ENCODE results near the gene RNF222. TPM values are rescaled to one million over a fixed set of nuclear protein-coding genes. Genes with fewer than 3 reads are reported as not detected.

RNF222 gene
- total and polyA plus RNA-seq, 2 of the 4 experiments (the other 2 are of a cell fraction), result not detected

DNA sequence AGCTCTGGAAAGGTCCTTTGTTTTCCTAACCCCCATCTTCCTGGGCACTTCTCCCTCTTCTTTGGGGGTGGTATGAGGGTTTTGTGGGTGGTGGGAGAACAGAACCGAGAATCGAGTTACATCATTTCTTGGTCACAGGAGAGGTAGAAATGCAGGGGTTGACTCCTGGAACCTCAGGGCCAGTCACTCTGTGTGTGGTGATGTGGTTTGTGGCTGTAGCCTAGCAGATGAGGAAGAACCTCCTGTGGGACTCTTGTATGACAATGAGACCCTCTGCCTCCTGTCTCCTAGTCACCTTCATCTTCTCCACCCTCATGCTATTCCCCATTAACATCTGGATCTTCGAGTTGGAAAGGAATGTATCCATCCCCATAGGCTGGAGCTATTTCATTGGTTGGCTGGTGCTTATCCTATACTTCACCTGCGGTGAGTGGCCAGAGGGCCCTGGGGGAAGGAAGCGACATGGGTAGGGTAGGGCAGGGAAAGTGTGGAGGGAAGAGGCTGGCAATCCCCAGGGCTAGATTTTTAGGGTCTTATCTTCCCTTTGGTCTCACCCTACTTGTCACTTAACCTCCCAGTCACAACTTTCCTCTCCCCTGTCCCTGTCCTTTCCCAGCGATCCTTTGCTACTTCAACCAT lies 52.5 kb downstream of the RNF222 start:
- Histone ChIP-seq H3K36me3 (ENCODE audit: control insufficient read depth, insufficient read depth, low read length) (no peaks in the 10 kb centered on the region), H3K18ac (ENCODE audit: low read depth, low read length) (no peak overlapping the region), H3K4me1 (ENCODE audit: control insufficient read depth, insufficient read depth, low read length) (no peaks in the 10 kb centered on the region), H3K56ac (ENCODE audit: extremely low read depth, insufficient read depth, low read length) (no peak overlapping the region), H2BK15ac (ENCODE audit: low read depth, low read length) (no peak overlapping the region), H4K20me1 (ENCODE audit: insufficient read depth, low read length) (no peaks in the 10 kb centered on the region), H2BK5ac (ENCODE audit: low read depth, low read length, poor library complexity, severe bottlenecking) (no peak overlapping the region), H3K14ac (replicated peaks; ENCODE audit: low read depth, low read length) (no peak overlapping the region), H3K27ac (ENCODE audit: insufficient read depth, low read length) (no peak overlapping the region), H3K9me3 (ENCODE audit: control insufficient read depth, insufficient read depth, low read length) (no peaks in the 10 kb centered on the region; the same call in 1 of the 2 replicates), H2AK5ac (ENCODE audit: low read depth, low read length) (no peak overlapping the region), H3K27me3 (ENCODE audit: control insufficient read depth, insufficient read depth, low read length) (peaks cover 22% of the 10 kb centered on the region), H3K4me3 (ENCODE audit: insufficient read depth, low read depth, low read length) (no peak overlapping the region), H4K5ac (ENCODE audit: low read depth, low read length) (no peak overlapping the region), H2BK20ac (ENCODE audit: low read depth, low read length) (no peak overlapping the region), H2AK9ac (replicated peaks; ENCODE audit: low read depth, low read length, poor library complexity) (no peak overlapping the region), H4K8ac (ENCODE audit: low read depth in 2 of 2, low read length in 2 of 2) (no peak overlapping the region), H3K4ac (ENCODE audit: low read depth, low read length) (no peak overlapping the region), H4K91ac (ENCODE audit: insufficient read depth, low read depth, low read length) (no peak overlapping the region), H3K4me2 (ENCODE audit: low read depth, low read length) (no peak overlapping the region), H2AFZ (replicated peaks; ENCODE audit: low read length, poor library complexity) (no peak overlapping the region), H3K9ac (ENCODE audit: low read depth, low read length) (no peak overlapping the region), H2BK120ac (ENCODE audit: low read depth, low read length) (no peak overlapping the region), H3K9me1 (ENCODE audit: insufficient read depth, low read length) (no peaks in the 10 kb centered on the region), H3K79me1 (ENCODE audit: low read depth in 1 of 2, low read length in 2 of 2) (no peaks in the 10 kb centered on the region), H3K23ac (ENCODE audit: low read depth, low read length) (no peak overlapping the region)
- in situ Hi-C loops (cut with MboI; ENCODE audit: low sequenced_read_pairs) (no loop called here), dilution Hi-C loops (cut with HindIII; ENCODE audit: low sequenced_read_pairs, unreplicated experiment) (no loop called here), intact Hi-C loops (cut with micrococcal nuclease) (no loop called here)
- BruUV-seq (replicated peaks), result no TSS peak
- TF ChIP-seq POLR2A (IDR thresholded peaks at IDR 0.05; ENCODE audit: low read depth, low read length) (no peak), MXI1 (IDR thresholded peaks at IDR 0.05; ENCODE audit: borderline replicate concordance, low read depth, low read length) (no peak), SMC3 (IDR thresholded peaks at IDR 0.05; ENCODE audit: low read depth, low read length) (no peak), RFX5 (IDR thresholded peaks at IDR 0.05; ENCODE audit: low read depth, low read length) (no peak), NFE2L2 (IDR thresholded peaks at IDR 0.05; ENCODE audit: low read depth, low read length) (no peak), RCOR1 (IDR thresholded peaks at IDR 0.05; ENCODE audit: insufficient replicate concordance, low read length) (no peak), MAZ (IDR thresholded peaks at IDR 0.05; ENCODE audit: borderline replicate concordance, low read depth, low read length) (no peak), CHD1 (IDR thresholded peaks at IDR 0.05; ENCODE audit: low read depth, low read length) (no peak), FOS (IDR thresholded peaks at IDR 0.05; ENCODE audit: low read depth, low read length) (no peak), RAD21 (IDR thresholded peaks at IDR 0.05; ENCODE audit: low read length) (no peak)
- TF ChIP-seq, protein P1, sequence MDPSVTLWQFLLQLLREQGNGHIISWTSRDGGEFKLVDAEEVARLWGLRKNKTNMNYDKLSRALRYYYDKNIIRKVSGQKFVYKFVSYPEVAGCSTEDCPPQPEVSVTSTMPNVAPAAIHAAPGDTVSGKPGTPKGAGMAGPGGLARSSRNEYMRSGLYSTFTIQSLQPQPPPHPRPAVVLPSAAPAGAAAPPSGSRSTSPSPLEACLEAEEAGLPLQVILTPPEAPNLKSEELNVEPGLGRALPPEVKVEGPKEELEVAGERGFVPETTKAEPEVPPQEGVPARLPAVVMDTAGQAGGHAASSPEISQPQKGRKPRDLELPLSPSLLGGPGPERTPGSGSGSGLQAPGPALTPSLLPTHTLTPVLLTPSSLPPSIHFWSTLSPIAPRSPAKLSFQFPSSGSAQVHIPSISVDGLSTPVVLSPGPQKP (IDR thresholded peaks at IDR 0.05; ENCODE audit: borderline replicate concordance, low read depth, low read length), result no peak
- TF ChIP-seq, protein P2, sequence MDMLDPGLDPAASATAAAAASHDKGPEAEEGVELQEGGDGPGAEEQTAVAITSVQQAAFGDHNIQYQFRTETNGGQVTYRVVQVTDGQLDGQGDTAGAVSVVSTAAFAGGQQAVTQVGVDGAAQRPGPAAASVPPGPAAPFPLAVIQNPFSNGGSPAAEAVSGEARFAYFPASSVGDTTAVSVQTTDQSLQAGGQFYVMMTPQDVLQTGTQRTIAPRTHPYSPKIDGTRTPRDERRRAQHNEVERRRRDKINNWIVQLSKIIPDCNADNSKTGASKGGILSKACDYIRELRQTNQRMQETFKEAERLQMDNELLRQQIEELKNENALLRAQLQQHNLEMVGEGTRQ (IDR thresholded peaks at IDR 0.05; ENCODE audit: low read depth, low read length), result no peak
- TF ChIP-seq, protein P3, sequence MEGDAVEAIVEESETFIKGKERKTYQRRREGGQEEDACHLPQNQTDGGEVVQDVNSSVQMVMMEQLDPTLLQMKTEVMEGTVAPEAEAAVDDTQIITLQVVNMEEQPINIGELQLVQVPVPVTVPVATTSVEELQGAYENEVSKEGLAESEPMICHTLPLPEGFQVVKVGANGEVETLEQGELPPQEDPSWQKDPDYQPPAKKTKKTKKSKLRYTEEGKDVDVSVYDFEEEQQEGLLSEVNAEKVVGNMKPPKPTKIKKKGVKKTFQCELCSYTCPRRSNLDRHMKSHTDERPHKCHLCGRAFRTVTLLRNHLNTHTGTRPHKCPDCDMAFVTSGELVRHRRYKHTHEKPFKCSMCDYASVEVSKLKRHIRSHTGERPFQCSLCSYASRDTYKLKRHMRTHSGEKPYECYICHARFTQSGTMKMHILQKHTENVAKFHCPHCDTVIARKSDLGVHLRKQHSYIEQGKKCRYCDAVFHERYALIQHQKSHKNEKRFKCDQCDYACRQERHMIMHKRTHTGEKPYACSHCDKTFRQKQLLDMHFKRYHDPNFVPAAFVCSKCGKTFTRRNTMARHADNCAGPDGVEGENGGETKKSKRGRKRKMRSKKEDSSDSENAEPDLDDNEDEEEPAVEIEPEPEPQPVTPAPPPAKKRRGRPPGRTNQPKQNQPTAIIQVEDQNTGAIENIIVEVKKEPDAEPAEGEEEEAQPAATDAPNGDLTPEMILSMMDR (conservative IDR thresholded peaks at IDR 0.05; ENCODE audit: low read depth, low read length), result no peak
- ChIA-PET CTCF (interaction anchor here (0.6 kb wide), 1 partner anchor 10 kb away, joined by 4 read pairs; no protein-coding TSS in a partner anchor), POLR2A (ENCODE audit: unreplicated experiment) (no interaction called here)
- 60% methylated on average over 1 of the region's 6 CpGs; no CpG with 5 or more reads in 1 of the 2 experiments for WGBS, 2 experiments (ENCODE audit: extremely low coverage in 2 of 2, insufficient read length in 1 of 2)
- ATAC-seq (ENCODE audit: low read depth) (no peak), DNase-seq (no peak)

All from IMR-90 (cell line).